Measurements from ENCODE around the gene LRRK2.

Gene LRRK2

DNA sequence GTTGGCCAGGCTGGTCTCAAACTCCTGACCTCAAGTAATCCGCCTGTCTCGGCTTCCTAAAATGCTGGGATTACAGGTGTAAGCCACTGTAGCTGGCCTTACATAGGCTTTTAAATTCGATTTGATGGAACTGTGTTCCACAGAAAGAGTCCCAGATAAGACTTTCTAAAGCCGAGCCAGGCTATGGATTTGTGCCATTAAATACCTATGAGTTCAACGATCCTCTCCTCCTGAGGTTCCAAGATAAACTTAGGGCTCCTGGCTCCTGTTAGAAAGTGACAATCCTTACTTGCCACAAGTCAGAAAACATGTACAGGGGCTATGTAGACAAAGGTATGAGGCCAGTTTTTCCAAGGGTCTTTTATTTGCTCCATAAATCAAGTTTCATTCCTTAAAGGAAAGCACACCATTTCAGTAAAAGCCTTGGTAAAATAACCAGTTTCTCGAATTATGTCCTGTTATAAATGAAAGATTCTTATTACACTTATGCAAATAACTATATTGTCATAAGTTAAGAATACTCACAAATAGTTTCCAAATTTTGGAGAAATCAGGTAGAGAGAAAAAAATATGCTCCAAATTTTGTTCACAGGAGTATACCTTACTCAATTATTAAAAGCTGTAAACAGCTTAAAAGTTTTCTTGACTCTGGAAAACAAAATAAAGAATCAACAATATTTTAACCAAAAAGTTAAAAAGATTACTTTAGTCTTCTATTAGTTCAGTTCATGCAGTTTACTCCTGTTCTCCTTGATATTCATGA, 36.1 kb upstream of the LRRK2 start:
- Histone ChIP-seq H3K79me1 (ENCODE audit: low read length) (no peaks in the 10 kb centered on the region), H3K23ac (ENCODE audit: low read length) (no peak overlapping the region), H3K27ac (ENCODE audit: low read depth, low read length) (no peak overlapping the region), H3K9ac (ENCODE audit: low read length) (no peak overlapping the region), H2AFZ (ENCODE audit: insufficient read depth, low read length, poor library complexity) (no peak overlapping the region), H3K27me3 (ENCODE audit: insufficient read depth, low read length) (no peaks in the 10 kb centered on the region), H2BK5ac (ENCODE audit: low read depth, low read length, poor library complexity) (no peak overlapping the region), H3K36me3 (ENCODE audit: control insufficient read depth in 1 of 2, insufficient read depth in 2 of 2, low read length in 2 of 2) (no peaks in the 10 kb centered on the region), H3K4me3 (ENCODE audit: low read depth, low read length) (no peak overlapping the region), H2BK120ac (ENCODE audit: insufficient read depth, low read length, poor library complexity) (no peak overlapping the region), H3K4me1 (ENCODE audit: control insufficient read depth in 1 of 2, insufficient read depth in 2 of 2, low read length in 2 of 2) (peaks cover 0 to 1% of the 10 kb centered on the region in 2 experiments), H3K79me2 (ENCODE audit: control insufficient read depth, insufficient read depth, low read length, poor library complexity) (no peaks in the 10 kb centered on the region), H3K9me3 (ENCODE audit: insufficient read depth, low read depth, low read length) (no peaks in the 10 kb centered on the region), H3K18ac (ENCODE audit: low read length) (no peak overlapping the region), H4K12ac (ENCODE audit: low read depth, low read length) (no peak overlapping the region), H3K14ac (ENCODE audit: low read length) (no peak overlapping the region), H2BK12ac (ENCODE audit: low read length) (no peak overlapping the region), H3K4me2 (ENCODE audit: low read length) (no peak overlapping the region), H4K91ac (ENCODE audit: low read depth, low read length) (no peak overlapping the region), H3K4ac (ENCODE audit: low read depth, low read length) (no peak overlapping the region), H2AK5ac (ENCODE audit: low read length) (no peak overlapping the region), H4K8ac (ENCODE audit: low read depth, low read length) (no peak overlapping the region)
- no peak for DNase-seq
- WGBS (ENCODE audit: extremely low coverage, insufficient coverage, insufficient read length): no CpG with 5 or more reads among the region's 6 CpGs

DNA sequence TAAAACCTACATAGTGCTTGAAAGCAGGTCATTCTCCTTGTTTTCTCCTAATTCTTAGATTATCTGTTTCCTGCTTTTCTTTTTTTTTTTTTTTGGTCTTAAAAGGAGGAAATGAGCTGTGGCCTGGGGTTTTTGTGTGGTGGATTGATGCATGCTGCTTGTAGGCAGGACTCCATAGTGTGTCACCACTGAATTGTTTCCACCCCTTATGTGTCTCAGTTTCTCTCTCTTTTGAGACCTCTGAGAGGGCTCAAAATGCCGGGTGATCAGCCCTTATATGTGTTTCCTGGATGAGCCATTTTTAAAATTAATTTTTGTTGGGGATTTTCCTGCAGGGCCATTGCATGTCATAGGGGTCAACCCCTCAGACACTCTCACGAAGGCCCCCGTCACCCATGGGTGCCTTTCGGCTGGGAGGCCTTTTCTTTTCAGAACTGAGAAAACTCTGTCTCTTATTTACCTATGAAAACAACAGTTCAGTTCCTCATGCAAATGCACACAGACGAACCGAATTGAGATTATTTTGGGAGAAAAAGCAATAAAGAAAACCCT, 32.0 kb upstream of the LRRK2 start:
- no peaks in the 10 kb centered on the region for H3K9me3 ChIP-seq (ENCODE audit: insufficient read depth, low read depth, low read length)
- H3K36me3 ChIP-seq (ENCODE audit: control insufficient read depth in 1 of 2, insufficient read depth in 2 of 2, low read length in 2 of 2): no peaks in the 10 kb centered on the region
- peak overlapping the region; percentile 33 for H2BK120ac ChIP-seq (ENCODE audit: insufficient read depth, low read length, poor library complexity)
- no peak overlapping the region for H3K18ac ChIP-seq (ENCODE audit: low read length)
- H2AK5ac ChIP-seq (ENCODE audit: low read length): no peak overlapping the region
- no CpG with 5 or more reads among the region's 6 CpGs for WGBS (ENCODE audit: extremely low coverage, insufficient coverage, insufficient read length)
- H3K4me2 ChIP-seq (ENCODE audit: low read length): no peak overlapping the region
- DNase-seq: no peak
- H4K12ac ChIP-seq (ENCODE audit: low read depth, low read length): no peak overlapping the region
- no peaks in the 10 kb centered on the region for H3K27me3 ChIP-seq (ENCODE audit: insufficient read depth, low read length)
- peaks cover 0 to 1% of the 10 kb centered on the region in 2 experiments for H3K4me1 ChIP-seq (ENCODE audit: control insufficient read depth in 1 of 2, insufficient read depth in 2 of 2, low read length in 2 of 2)
- H3K23ac ChIP-seq (ENCODE audit: low read length): no peak overlapping the region
- peak overlapping the region; percentile 33 for H3K27ac ChIP-seq (ENCODE audit: low read depth, low read length)
- no peak overlapping the region for H3K4me3 ChIP-seq (ENCODE audit: low read depth, low read length)
- no peak overlapping the region for H2BK12ac ChIP-seq (ENCODE audit: low read length)
- no peak overlapping the region for H2AFZ ChIP-seq (ENCODE audit: insufficient read depth, low read length, poor library complexity)
- no peak overlapping the region for H2BK5ac ChIP-seq (ENCODE audit: low read depth, low read length, poor library complexity)
- H4K91ac ChIP-seq (ENCODE audit: low read depth, low read length): no peak overlapping the region
- H3K79me2 ChIP-seq (ENCODE audit: control insufficient read depth, insufficient read depth, low read length, poor library complexity): no peaks in the 10 kb centered on the region
- no peak overlapping the region for H3K9ac ChIP-seq (ENCODE audit: low read length)
- no peaks in the 10 kb centered on the region for H3K79me1 ChIP-seq (ENCODE audit: low read length)
- H3K14ac ChIP-seq (ENCODE audit: low read length): no peak overlapping the region
- H3K4ac ChIP-seq (ENCODE audit: low read depth, low read length): no peak overlapping the region
- H4K8ac ChIP-seq (ENCODE audit: low read depth, low read length): no peak overlapping the region

DNA sequence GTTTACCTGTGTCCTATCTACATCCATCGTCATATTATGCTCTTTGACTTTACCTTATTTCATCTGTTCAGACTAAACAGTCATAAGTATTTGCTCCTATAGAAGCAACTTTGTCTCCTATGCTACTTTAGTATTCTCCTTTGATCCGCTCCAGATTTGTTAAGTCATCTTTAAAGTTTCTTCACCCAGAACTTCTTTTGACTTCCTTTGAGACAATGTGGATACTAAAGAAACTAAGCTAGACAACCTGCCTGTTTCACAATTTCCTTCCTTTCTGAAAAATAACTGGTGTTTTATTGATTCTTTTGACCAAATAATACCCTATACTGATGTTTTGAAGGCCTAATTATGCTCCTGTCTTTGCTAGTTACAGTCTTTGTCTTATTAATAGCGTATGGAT, 30.0 kb upstream of the LRRK2 start:
- no peak overlapping the region for H3K4me2 ChIP-seq (ENCODE audit: low read length)
- H4K91ac ChIP-seq (ENCODE audit: low read depth, low read length): no peak overlapping the region
- no peak overlapping the region for H4K8ac ChIP-seq (ENCODE audit: low read depth, low read length)
- no peak overlapping the region for H3K9ac ChIP-seq (ENCODE audit: low read length)
- no peak overlapping the region for H2AK5ac ChIP-seq (ENCODE audit: low read length)
- no peaks in the 10 kb centered on the region for H3K36me3 ChIP-seq (ENCODE audit: control insufficient read depth in 1 of 2, insufficient read depth in 2 of 2, low read length in 2 of 2)
- no peak overlapping the region for H3K27ac ChIP-seq (ENCODE audit: low read depth, low read length)
- H3K23ac ChIP-seq (ENCODE audit: low read length): no peak overlapping the region
- no peak overlapping the region for H3K14ac ChIP-seq (ENCODE audit: low read length)
- H3K27me3 ChIP-seq (ENCODE audit: insufficient read depth, low read length): no peaks in the 10 kb centered on the region
- no peak for DNase-seq
- H3K79me1 ChIP-seq (ENCODE audit: low read length): no peaks in the 10 kb centered on the region
- no peak overlapping the region for H4K12ac ChIP-seq (ENCODE audit: low read depth, low read length)
- no peak overlapping the region for H2AFZ ChIP-seq (ENCODE audit: insufficient read depth, low read length, poor library complexity)
- peaks cover 0 to 1% of the 10 kb centered on the region in 2 experiments for H3K4me1 ChIP-seq (ENCODE audit: control insufficient read depth in 1 of 2, insufficient read depth in 2 of 2, low read length in 2 of 2)
- no peak overlapping the region for H3K4me3 ChIP-seq (ENCODE audit: low read depth, low read length)
- no peak overlapping the region for H2BK12ac ChIP-seq (ENCODE audit: low read length)
- no peaks in the 10 kb centered on the region for H3K9me3 ChIP-seq (ENCODE audit: insufficient read depth, low read depth, low read length)
- H3K18ac ChIP-seq (ENCODE audit: low read length): no peak overlapping the region
- no peak overlapping the region for H2BK120ac ChIP-seq (ENCODE audit: insufficient read depth, low read length, poor library complexity)
- no peak overlapping the region for H2BK5ac ChIP-seq (ENCODE audit: low read depth, low read length, poor library complexity)
- H3K79me2 ChIP-seq (ENCODE audit: control insufficient read depth, insufficient read depth, low read length, poor library complexity): no peaks in the 10 kb centered on the region
- H3K4ac ChIP-seq (ENCODE audit: low read depth, low read length): no peak overlapping the region
- no CpG with 5 or more reads among the region's 3 CpGs for WGBS (ENCODE audit: extremely low coverage, insufficient coverage, insufficient read length)

DNA sequence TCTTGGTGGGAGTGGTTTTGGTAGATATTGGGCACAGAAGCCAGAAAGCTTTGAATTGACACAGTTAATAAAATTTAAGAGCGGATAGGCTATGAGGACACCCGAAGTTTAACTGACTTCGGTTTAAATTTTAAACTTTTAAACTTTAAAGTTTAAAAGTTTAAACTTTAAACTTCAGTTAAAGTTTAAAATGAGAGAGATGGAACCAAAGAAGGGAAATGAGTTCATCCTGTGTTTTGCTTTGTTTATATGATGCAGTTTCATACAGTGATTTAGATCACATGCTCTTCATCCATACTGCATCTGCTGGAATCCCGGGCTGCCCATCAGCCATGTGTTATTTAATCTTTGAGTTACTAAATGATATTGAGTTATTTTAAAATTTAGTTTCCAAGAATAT, 27.2 kb upstream of the LRRK2 start:
- Histone ChIP-seq H3K18ac (ENCODE audit: low read length) (no peak overlapping the region), H2BK5ac (ENCODE audit: low read depth, low read length, poor library complexity) (no peak overlapping the region), H4K12ac (ENCODE audit: low read depth, low read length) (no peak overlapping the region), H3K14ac (ENCODE audit: low read length) (no peak overlapping the region), H3K27ac (ENCODE audit: low read depth, low read length) (no peak overlapping the region), H3K4me3 (ENCODE audit: low read depth, low read length) (no peak overlapping the region), H4K91ac (ENCODE audit: low read depth, low read length) (no peak overlapping the region), H3K9me3 (ENCODE audit: insufficient read depth, low read depth, low read length) (no peaks in the 10 kb centered on the region), H3K4me1 (ENCODE audit: control insufficient read depth in 1 of 2, insufficient read depth in 2 of 2, low read length in 2 of 2) (peaks cover 0 to 1% of the 10 kb centered on the region in 2 experiments), H4K8ac (ENCODE audit: low read depth, low read length) (no peak overlapping the region), H3K4ac (ENCODE audit: low read depth, low read length) (no peak overlapping the region), H3K79me2 (ENCODE audit: control insufficient read depth, insufficient read depth, low read length, poor library complexity) (no peaks in the 10 kb centered on the region), H2BK12ac (ENCODE audit: low read length) (no peak overlapping the region), H3K4me2 (ENCODE audit: low read length) (no peak overlapping the region), H2AK5ac (ENCODE audit: low read length) (no peak overlapping the region), H3K36me3 (ENCODE audit: control insufficient read depth in 1 of 2, insufficient read depth in 2 of 2, low read length in 2 of 2) (no peaks in the 10 kb centered on the region), H3K27me3 (ENCODE audit: insufficient read depth, low read length) (no peaks in the 10 kb centered on the region), H3K23ac (ENCODE audit: low read length) (no peak overlapping the region), H2BK120ac (ENCODE audit: insufficient read depth, low read length, poor library complexity) (no peak overlapping the region), H3K79me1 (ENCODE audit: low read length) (no peaks in the 10 kb centered on the region), H3K9ac (ENCODE audit: low read length) (no peak overlapping the region), H2AFZ (ENCODE audit: insufficient read depth, low read length, poor library complexity) (no peak overlapping the region)
- DNase-seq: no peak
- no CpG with 5 or more reads among the region's 4 CpGs for WGBS (ENCODE audit: extremely low coverage, insufficient coverage, insufficient read length)

All from trophoblast cell (in vitro differentiated cells and primary cell).